ENCODE measurements around the gene SYNPO. TPM values are rescaled to one million over a fixed set of nuclear protein-coding genes. Genes with fewer than 3 reads are reported as not detected.

The SYNPO gene, protein sequence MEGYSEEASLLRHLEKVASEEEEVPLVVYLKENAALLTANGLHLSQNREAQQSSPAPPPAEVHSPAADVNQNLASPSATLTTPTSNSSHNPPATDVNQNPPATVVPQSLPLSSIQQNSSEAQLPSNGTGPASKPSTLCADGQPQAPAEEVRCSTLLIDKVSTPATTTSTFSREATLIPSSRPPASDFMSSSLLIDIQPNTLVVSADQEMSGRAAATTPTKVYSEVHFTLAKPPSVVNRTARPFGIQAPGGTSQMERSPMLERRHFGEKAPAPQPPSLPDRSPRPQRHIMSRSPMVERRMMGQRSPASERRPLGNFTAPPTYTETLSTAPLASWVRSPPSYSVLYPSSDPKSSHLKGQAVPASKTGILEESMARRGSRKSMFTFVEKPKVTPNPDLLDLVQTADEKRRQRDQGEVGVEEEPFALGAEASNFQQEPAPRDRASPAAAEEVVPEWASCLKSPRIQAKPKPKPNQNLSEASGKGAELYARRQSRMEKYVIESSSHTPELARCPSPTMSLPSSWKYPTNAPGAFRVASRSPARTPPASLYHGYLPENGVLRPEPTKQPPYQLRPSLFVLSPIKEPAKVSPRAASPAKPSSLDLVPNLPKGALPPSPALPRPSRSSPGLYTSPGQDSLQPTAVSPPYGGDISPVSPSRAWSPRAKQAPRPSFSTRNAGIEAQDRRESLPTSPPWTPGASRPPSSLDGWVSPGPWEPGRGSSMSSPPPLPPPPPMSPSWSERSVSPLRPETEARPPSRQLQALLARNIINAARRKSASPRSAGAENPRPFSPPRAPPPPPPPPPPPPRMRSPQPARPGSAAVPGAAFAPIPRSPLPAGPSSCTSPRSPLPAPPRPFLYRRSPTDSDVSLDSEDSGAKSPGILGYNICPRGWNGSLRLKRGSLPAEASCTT
- 53.9 TPM for polyA plus RNA-seq (2013, experiment 1 of 2; ENCODE audit: insufficient read length)
- 56.3 TPM for polyA plus RNA-seq (2013, experiment 2 of 2; ENCODE audit: insufficient read length)

DNA sequence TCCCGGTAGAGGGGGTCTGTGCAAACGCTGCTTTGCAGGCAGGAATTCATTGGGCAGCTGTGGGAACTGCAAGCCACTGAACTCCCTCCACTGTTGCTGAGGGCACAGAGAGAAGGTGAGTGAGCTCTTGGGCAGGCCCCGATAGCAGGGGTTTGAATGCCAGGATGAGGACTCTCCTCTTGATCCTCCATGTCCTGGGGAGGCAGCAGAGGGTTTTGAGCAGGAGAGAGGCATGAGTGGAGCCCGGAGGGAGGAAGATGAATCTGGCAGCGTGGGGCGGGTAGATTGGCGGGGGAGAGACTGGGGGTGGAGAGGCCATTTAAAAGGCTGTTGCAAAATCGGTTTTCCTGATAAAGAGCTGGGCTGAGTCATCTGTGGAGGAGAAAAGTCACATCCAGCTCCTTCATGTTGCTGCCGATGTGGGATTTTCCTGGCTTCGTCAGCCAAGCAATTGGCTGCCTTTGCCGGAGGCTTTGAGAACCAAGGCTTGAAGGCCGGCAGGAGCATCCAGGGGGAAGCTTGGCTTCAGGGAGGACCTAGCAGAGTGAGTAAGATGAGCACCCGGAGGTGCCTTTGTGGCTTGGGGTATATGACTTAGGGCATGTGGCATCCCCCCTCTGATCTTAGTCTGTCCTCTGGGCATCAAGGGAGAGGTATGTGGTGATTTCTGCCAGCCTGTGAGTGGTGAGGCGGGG, at the start of gene SYNPO:
SYNPO (plus strand) TSS at position 350 of the 695 bp plus-strand sequence. CDS start 7,616 bp downstream, outside the sequence.
- peak; percentile 91 for DNase-seq

DNA sequence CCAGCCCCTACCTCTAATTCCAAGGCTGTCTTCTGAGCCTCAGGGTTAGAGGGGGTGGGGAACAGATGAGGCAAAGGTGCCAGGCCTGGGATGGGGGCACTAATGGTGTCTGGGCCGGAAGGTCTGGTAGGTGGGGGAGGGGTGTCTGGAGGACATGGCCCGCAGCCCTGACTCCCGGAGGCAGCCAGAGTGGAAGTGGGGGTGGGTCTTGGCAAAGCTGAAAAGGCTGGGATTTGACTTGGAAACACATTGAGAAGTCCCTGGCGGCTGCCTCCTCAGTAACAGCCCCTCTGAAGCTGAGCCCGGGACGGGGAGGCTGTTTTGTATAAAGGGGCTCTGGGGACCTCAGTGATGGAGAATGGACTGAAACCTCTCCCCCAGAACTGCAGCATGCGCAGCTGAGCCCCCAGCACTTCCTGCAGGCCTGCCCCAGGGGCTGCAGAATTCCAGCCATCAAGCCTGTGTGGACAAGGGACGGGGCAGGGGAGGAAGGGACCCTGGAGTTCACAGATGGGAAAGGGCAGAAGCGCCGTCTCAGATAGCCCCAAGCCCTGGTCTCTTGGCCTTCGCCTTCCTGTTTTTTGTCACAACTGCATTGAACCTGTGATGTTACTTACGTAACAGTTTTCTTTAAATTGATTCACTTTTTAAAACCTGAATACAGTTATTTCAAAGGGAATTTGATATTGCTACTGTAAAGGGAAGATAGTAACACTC, 49.3 kb upstream of the SYNPO start:
- no peak for DNase-seq

DNA sequence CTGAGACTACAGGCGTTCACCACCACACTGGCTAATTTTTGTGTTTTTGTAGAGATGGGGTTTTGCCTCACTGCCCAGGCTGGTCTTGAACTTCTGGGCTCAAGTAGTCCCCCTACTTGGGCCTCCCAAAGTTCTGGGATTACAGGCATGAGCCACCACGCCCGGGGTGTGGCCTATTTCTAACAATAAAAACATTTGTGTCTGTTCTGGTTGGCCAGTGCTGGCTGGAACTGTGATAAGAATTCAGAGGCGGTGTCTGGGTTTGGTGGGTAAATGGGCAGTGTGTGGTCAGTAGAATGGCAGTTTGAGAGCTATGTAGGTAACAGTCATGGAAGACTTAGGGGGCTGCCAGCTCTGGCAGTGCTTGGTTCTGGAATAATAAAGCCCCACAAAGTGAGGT, 46.9 kb upstream of the SYNPO start:
- DNase-seq = peak; percentile 15

DNA sequence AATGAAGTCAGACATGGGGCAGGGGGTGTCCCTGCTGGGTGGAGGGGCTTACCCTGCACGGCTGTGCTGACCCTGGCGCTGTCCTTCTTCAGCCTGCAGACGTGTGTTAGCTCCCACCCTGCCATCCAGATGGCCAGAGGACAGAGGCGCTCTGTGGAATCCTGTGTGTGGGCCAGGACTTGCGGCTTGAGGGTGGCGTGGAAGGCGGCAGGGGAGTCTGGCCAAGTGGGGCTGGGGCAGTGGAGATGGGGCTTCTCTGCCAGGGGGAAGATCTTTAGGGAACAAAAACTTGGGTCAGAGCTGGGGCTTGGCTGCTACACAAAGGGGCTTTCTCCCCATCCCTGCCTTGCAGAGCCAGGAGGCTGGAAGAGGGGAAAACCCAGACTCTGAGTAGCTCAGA, 46.5 kb upstream of the SYNPO start:
- no peak for DNase-seq

DNA sequence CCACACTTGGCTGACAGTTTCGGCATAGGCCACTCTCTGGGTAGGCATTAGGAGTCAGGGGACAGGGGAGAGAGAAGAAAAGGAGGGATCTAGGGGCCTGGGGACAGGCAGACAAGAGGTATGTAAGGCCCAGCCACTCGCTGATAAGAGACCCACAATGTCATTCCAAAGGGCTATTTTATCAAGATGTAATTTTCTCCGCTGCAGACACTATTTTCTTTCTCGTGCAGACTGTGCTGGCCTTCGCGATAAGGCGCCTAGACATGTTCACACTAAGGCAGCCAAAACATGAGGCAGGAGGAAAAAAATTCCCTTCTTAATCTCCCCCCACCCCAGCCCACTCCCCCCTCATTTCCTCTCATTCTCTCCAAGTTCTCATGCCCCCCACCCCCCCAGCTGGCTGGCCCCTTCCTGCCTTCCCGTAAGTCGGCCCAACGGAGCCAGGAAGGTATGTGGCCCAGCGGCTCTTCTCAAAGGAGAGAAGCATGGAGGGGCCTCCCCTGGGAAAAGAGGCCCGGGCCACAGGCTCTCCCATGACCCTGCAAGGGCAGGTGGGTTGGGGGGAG, 44.9 kb upstream of the SYNPO start:
- DNase-seq = peak; percentile 80

DNA sequence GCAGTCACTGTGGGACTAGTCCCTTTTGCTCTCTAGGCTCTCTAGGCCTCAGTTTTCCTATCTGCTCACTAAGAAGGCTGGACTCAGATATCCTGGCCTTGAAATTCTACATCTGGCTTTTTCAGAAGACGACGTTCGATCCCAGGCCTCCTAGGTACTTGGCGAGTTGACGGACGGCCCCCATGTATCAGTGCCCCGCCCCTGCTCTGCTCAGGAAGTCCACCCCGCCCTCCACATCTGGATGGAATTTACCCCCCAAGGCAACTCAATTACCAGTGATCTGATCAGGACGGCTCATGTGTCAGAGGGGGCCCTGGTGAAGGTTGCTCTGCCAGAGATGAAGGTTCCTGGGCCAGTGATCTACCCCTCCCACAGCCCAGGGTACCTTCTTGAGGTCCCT, 44.1 kb upstream of the SYNPO start:
- peak; percentile 60 for DNase-seq

DNA sequence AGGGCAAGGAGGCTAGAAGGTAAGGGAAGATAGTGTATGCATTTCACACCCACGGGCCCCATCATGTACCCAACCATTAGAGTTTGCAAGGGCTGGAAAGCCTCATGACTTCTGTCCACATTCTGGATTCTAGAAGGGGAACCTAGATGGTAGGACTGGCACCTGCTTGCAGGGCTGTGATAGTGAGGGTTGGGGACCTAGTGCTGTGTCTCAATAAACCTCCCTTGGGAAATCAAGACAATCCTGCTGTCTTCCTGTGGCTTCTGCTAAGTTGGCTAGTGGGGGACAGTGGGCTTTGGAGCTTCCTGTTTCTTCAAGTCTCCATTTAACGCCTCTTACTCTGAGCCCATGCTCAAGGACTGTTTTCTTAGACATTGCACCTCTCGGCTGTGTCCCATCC, 43.6 kb upstream of the SYNPO start:
- DNase-seq = no peak

DNA sequence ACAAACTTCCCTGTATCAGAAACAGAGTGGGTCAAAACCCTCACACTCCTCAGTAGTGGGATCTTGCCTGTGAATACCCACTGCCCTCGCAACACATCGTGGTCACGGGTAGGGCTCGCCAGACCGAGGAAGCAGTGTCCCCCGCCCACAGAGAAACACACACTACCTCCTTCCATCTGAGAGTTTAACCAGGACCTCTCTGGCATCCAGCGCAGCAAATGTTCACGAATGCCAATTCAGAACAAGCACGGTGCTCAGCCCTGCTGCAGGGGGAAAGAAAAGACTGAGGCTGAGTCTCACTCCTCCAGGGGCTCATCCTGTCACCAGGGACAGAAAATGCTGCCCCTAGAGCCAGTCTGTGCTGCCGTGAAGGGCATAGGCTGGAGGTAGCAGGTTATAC, 42.5 kb upstream of the SYNPO start:
- no peak for DNase-seq

DNA sequence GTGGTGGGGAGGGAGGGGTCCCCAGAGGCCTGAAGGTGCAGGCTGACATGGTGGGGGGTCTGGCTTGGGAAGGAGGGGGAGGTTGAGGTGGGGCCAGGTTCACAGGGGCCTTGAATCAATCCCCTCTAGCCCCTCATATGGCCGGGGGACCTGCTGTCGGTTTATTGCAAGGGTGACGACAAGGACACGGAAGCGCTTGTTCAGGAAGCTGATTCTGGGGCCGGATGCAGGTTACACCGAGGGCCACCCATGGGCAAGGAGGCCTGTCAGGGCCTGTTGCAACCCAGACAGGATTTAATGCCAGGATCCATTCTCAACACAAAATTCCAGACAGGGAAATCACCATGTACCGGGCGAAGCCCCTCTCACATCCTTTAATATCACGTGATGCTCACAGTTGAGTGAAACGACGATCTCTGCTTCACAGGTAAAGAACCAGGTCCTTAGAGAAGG, 41.6 kb upstream of the SYNPO start:
- DNase-seq = no peak

DNA sequence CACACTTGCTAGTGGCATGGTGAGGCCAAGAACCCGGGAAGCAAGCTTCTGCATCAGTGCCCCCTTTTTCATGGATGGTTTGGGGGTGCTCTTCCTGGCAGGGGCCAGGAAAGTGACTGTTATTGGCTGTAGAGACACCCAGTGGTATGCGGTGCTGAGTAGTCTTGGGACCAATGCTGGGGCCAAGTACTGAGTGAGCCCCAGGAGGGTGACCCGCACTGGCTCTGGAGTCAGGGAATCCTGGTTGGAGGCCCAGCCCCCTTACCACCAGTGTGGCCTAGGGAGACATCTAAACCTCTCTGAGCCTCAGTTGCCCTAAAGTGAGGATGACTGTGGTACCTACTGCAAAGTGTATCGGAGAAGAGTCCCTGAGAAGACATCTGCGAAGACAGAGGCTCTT, 41.2 kb upstream of the SYNPO start:
- no peak for DNase-seq

DNA sequence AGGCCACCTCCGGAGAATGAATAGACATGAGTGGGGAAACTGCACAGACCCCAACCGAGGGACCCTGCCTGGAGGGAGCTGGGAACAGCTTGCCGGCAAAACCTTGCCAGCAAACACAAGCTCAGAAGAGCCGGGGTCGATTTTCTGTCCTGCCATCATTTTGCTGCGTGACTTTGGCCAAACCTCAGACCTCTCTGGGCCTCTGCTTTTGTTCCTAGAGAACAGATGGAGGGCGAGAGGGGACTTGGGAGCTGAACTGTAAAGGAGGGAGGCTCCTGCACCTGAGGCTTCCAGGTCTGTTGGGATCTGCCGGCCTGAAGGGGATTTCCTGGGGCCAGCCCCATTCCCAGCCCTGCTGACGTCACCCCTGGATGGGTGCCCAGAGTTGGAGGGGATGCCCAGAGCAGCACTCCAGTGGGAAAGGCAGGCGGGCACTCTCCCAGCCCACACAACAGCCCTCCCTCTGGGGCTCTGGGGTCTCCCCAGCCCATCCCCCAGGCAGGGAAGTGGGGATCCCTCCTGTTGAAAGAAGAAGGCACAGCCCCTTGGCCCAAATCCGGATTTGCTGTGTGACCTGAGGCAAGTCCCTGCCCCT, 40.4 kb upstream of the SYNPO start:
- DNase-seq = peak; percentile 83

DNA sequence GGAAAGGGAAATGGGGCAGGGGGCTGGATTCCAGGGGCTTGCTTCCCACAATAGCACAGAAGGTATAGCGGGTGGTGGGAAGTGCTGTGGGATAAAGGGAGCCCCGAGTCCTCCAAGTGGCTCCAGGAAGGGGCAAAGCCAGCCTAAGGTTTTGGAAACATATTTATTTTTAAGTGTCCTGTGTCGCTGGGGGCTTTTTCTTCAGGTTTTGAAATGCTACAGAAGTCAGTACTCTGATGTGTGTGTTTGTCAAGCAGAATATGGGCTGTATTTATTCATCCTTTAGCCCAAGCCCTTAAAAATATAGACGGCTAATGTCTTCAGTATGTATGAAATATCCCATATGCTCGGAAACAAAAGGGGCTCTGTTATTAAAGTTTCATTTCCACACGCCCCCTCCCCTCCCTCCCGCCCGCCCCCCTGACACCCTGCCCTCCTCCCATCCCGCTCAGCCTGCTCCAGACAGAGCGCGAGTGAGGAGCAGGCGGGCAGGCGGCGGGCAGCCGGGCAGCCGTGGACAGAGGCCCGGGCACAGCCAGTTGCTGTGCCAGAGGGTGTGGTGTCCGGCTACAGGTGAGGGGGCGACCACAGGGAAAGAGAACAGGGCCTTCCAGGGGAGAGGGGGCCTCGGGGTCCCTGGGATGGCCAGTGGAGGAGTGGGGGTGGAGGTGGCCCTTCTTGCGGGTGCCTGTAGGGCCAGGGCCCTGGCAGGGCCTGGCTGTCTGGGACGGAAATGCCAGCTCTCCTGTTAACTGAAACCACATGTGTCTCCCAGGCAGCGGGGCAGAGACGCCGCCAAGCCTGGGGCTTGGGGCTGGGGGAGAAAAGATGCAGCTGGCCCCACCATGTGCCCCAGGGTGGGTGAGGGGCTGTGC, 39.6 kb upstream of the SYNPO start:
- DNase-seq = peak; percentile 60

DNA sequence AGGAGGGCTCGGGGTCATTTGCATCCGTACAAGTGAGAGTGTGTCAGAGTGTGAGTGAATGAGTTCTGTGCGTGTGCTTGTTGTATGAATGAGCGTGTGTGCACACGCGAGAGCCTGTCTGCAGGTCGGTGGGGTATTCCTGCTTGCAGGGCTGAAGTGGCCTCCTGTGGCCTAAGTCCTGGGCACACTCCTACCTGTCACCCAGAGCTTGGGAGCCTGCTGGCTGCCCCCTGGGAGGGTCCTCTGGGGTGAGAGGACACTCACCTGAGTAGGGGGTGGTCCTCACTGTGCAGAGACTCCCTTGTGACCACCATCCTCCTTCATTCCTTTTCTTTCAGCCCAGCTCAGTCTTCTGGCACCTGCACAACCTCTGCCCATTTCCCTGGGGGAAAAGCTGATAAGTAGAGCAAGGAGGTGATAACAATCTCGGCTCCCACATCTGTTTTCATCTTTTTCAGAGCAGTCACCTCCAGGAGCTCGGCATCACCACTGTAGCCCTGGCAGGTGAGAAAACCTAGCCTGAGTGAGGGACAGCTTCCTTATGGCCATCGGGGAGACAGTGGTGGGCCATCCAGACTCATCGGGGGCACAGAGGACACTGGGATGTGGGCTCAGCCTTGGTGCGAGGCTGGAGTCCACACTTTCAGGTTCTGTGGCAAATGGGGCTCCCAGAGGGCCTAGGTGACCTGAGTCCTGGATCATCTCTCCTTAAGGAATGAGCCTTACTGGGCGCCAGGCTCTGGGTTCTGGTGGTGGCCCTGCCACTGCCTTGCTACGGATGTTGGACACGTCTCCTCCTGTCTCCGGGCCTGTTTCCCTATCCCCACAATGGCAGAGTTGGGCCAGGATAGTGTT, 38.7 kb upstream of the SYNPO start:
- DNase-seq = no peak

DNA sequence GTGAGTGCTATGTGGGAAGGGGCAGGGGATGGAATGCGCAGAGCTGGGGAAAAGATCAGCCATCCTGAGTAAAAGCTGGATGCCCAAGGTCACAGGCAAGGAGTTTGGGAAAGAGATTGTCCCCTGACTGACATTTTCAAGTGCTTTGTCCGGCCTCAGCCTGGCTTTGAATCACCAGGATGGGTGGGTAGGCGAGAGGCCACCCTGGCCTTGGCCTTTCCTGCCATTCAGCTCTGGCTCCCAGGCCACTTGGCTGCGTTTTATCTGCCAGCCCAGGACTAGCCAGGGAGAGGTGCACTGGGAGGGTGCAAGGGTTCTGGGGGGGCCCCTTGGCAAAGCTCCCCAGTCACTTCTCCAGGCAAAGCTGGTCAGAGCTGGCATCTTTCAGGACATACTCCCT, 37.4 kb upstream of the SYNPO start:
- DNase-seq = no peak

DNA sequence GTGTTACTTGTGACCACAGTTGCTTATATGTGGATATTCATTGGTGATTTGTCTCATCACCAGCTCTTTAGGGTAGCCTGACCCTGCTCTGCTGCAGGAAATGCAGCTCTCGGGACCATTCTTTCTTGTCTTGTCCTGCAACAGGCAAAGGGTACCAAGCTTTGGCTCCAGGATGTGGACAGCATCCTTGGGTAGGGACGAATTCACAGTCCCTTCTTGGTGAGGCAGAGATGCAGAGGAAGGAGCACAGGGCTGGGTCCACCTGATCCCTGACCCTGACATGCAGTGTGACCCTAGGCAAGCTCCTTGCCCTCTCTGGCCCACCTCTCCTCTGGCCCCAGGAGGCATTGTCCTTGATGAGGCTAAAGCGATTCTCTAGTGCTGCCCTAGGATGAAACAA, 37.0 kb upstream of the SYNPO start:
- no peak for DNase-seq

DNA sequence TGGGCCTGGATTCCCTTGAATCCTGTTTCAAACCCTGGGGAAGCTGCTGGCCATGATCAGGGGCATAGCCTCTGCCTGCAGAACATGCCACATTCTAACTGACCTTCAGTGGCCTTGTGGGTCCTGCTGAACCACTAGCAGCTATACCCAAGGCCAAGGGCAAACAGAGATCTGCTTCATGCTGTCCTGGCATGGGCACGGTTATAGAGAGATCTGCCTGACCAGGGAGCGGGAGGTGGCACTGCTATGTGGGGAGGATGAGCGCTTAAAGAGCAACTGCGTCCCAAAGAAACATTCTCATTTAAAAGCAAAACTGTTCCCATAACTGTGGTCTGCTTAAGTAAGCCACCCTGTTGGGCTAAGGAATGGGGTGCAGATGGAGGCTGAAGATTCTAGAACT, 36.5 kb upstream of the SYNPO start:
- no peak for DNase-seq

DNA sequence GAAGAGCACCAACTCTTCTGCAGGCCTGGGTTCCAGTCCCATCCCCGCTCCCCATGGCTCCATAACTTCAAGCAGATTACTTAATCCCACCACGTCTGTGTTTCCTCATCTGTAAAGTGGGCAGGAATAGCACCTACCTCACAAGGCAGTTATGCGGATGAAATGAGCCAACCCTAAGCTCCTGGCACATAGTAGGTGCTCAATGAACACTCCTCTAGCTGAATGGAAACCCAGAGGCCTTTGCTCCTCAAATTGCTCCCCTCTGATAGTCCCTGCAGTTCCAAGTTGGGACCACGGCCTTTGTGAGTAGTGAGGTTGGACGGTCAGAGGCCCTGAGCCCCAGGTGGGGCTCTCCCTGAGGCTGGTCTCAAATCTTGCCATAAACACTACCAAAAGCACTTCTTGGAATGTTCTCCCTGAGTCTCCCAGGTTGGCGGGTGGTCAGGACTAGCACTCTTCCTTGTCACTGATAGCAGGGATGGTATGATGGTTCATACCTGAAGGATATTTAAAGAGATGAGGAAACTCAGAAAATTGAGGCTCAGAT, 35.5 kb upstream of the SYNPO start:
- no peak for DNase-seq

DNA sequence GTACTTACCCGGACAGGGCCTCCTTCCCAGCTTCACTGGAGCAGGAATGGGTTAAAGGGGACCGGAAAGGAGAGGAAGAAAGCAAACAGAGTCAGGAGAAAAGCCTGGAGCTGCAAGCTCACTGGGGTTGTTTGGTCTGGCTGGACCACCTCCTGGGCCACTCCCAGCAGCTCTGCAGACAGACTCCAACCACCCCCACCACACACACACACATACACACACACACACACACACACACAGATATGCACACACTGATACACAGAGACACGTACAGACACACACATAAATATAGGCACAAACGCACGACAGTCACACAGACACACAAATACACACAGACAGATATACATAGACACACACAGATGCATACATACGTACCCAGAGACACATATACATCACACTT, 34.9 kb upstream of the SYNPO start:
- no peak for DNase-seq

DNA sequence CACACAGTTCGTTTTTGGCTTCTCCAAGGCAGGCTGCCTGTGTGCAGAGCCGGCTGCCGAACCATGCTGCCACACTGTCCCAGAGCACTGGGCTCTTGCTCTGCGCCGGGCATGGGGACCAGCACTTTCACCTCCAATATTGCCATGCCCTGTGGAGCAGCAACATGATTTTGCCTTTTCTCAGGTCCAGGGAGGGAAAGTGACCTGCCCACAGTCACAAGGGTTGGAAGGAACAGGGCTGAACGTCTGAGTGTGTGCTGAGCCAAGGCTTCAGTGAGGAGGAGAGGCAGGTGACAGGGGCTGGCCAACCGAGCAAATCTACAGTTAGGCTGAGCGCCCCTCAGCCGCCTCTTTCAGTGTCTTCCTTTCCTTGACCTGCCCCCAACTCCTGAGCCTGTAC, 34.0 kb upstream of the SYNPO start:
- no peak for DNase-seq
